GM12873 (cell line): ENCODE measurements around the gene MTUS2.

Source experiments
- TF ChIP-seq, protein P1 (sequence below): IDR thresholded peaks from 2 replicates; pipeline ENCODE4 v1.5.1; 2012; ENCODE audit warnings: low read depth, mild to moderate bottlenecking, moderate library complexity, low read length, control low read depth; ENCODE audit not compliant: insufficient read depth; ENCODE audit errors: missing control alignments

Gene MTUS2

DNA sequence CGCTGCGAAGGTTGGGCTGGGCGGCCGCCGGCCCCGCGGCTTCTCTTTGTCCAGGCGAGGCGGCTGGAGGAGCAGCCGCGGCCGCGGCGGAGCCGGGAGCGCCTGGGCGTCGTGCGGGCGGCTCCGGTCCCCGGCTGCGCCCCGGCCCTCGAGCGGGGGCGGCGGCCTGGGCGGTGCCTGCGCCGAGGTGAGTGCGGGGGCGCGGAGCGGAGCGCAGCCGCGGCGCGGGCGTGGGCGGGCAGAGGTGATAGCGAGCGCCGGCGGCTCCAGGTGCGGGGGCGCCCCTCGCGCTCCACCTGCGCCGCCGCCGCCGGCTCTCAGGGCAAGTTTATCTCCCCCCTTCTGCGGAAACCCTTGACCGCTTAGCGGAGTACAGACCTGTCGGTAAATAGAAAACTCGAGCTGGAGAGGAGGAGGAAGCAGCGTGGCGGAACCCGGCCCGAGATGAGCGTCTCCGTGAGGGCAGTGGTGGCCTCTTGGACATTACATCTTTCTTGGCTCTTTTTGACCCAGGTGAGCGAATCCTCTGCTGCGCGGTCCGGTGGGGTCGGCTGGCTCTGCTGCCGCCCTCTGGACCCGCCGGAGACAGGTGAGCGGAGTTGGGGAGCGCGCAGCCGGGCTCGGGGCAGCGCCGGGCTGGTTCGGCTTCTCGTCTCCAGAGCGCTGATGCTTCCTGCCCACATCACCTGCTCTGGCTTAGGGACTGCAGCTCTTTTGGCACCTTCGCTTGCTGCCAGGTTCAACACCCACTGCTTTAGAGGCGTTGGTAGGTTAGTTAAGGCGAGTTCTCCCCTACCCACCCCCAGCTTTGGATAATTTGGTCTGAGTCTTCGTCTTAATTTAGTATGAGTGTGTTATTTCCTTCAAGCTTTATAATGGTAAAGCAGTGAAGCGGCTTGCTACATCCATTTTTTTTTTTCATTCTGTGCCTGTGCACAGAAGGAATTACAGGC lies at the start of gene MTUS2:
TSS of gene MTUS2 (plus strand) at position 241 of the 953 bp plus-strand sequence.
- TF ChIP-seq, protein P1, sequence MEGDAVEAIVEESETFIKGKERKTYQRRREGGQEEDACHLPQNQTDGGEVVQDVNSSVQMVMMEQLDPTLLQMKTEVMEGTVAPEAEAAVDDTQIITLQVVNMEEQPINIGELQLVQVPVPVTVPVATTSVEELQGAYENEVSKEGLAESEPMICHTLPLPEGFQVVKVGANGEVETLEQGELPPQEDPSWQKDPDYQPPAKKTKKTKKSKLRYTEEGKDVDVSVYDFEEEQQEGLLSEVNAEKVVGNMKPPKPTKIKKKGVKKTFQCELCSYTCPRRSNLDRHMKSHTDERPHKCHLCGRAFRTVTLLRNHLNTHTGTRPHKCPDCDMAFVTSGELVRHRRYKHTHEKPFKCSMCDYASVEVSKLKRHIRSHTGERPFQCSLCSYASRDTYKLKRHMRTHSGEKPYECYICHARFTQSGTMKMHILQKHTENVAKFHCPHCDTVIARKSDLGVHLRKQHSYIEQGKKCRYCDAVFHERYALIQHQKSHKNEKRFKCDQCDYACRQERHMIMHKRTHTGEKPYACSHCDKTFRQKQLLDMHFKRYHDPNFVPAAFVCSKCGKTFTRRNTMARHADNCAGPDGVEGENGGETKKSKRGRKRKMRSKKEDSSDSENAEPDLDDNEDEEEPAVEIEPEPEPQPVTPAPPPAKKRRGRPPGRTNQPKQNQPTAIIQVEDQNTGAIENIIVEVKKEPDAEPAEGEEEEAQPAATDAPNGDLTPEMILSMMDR: no peak

DNA sequence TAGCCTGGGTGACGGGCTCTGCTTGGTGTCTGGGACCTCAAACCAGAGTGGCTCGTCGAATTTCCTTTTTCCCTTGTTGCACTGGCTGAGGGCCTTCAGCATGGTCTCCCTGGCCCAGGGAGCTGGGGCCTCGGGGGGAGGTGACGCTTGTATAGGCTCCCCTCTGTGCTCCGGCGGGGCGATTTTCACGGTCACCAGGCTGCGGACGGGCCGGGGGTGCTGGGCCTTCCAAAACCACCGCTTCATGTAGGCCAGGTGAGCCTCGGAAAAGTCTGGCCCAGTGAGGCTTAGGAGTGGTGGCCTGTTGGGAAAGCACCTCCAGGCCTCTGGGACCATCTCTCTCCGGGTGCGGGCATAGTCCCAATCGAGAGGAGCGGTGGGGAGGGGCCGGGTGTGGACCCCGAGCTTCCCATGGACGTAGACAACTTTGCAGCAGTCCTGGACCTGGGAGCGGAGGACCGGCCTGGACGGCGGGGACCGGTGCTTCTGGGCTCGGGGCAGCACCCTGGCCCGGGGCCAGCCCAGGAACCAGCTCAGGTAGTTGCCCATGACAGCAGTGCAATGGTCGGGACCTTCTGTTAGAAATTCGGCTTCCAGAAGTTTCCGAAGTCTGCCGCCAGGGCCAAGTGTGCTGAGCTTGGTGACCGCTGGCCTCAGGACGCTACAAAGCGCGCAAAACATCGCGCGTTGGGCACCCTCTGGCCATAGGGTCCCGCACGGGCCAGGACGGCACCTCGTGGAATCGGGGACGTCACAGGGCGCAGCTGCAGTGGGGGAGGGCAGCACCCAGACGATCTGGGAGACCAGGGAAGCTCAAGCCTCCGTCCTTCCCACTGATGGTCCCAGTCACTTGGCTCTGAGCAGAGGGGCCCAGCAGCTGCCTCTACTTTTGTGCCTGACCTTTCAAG lies 41.6 kb upstream of the MTUS2 start:
- TF ChIP-seq, protein P1: no peak

GRCh38 chr13:28792992-28793391 lies 27.1 kb upstream of the MTUS2 start:
- TF ChIP-seq, protein P1: no peak

- TF ChIP-seq, protein P1: no peak
Observed at GRCh38 chr13:28794396-28794795, 25.7 kb upstream of the MTUS2 start.

DNA sequence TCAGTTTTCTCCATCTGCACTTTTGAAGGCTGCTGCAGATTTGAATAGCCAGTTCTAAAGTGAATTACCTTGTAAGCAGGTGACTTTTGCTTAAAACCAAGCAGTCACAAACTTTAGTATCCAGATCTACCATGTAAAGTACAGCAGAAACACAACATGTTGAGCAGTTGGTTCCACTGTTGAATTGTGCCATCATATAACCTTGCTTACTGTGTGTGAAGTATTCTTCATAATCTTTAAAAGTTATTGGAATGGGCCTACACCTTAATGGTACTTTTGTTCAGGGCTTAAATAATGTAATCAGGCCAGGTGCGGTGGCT lies 23.2 kb upstream of the MTUS2 start:
- TF ChIP-seq, protein P1: no peak

- TF ChIP-seq, protein P1: peak; percentile 52
Observed at GRCh38 chr13:28805193-28805819, 14.8 kb upstream of the MTUS2 start.
